HAP-1 (cell line): ENCODE results near the gene PFKFB3.

Experiments used
- DNase-seq, 2 experiments: peaks; one replicate each; pipeline ENCODE4 v3.0.0-alpha.2; 2016 to 2020; ENCODE audit warnings: low spot score in 2 of 2
- H3K27me3 ChIP-seq: fragments of 250-450 bp; sonication (Bioruptor Pico); 2 replicates; pipeline ENCODE4 v1.5.1; 2020; ENCODE audit warnings: low read depth, mild to moderate bottlenecking, moderate library complexity
- H3K36me3 ChIP-seq: fragments of 250-450 bp; sonication (Bioruptor Pico); replicated peaks from 2 replicates; pipeline ENCODE4 v1.5.1; 2020; ENCODE audit warnings: mild to moderate bottlenecking
- H3K4me1 ChIP-seq: fragments of 250-450 bp; sonication (Bioruptor Pico); 2 replicates; pipeline ENCODE4 v1.5.1; 2020; ENCODE audit warnings: mild to moderate bottlenecking
- H3K4me3 ChIP-seq: fragments of 250-450 bp; sonication (Bioruptor Pico); 2 replicates; pipeline ENCODE4 v1.5.1; 2020; ENCODE audit warnings: mild to moderate bottlenecking, moderate library complexity
- H3K9me3 ChIP-seq: fragments of 250-450 bp; sonication (Bioruptor Pico); 2 replicates; pipeline ENCODE4 v1.5.1; 2020; ENCODE audit warnings: mild to moderate bottlenecking, moderate library complexity
- in situ Hi-C: fragments of 300-500 bp; cut with MboI; formaldehyde crosslinking; loops from 3 replicates; pipeline ENCODE4 v1.14.3; 2020; ENCODE audit warnings: low sequenced_read_pairs, inconsistent platforms, mixed read lengths

The PFKFB3 gene

GRCh38 chr10:6213908-6214307, 11.2 kb downstream of the PFKFB3 start:
- Histone ChIP-seq H3K36me3 (peaks cover 36% of the 10 kb centered on the region), H3K27me3 (no peaks in the 10 kb centered on the region), H3K9me3 (no peaks in the 10 kb centered on the region), H3K4me3 (no peak overlapping the region), H3K4me1 (no peaks in the 10 kb centered on the region; the same call in 1 of the 2 replicates)
- in situ Hi-C loops: loop anchor here (25.0 kb wide), 1 partner anchor 173 kb away; no protein-coding TSS in a partner anchor
- DNase-seq: no peak

- Histone ChIP-seq H3K9me3 (no peaks in the 10 kb centered on the region), H3K4me3 (no peak overlapping the region), H3K36me3 (peaks cover 41% of the 10 kb centered on the region), H3K4me1 (no peaks in the 10 kb centered on the region; the same call in 1 of the 2 replicates), H3K27me3 (no peaks in the 10 kb centered on the region)
- in situ Hi-C loops: loop anchor here (25.0 kb wide), 1 partner anchor 173 kb away; no protein-coding TSS in a partner anchor
- DNase-seq: no peak
Observed at GRCh38 chr10:6214612-6215011, 11.9 kb downstream of the PFKFB3 start.

- Histone ChIP-seq H3K27me3 (no peaks in the 10 kb centered on the region), H3K9me3 (no peaks in the 10 kb centered on the region), H3K4me1 (no peaks in the 10 kb centered on the region; the same call in 1 of the 2 replicates), H3K4me3 (no peak overlapping the region), H3K36me3 (peaks cover 48% of the 10 kb centered on the region)
- DNase-seq: no peak
- in situ Hi-C loops: loop anchor here (25.0 kb wide), 1 partner anchor 172 kb away; no protein-coding TSS in a partner anchor
Observed at GRCh38 chr10:6215241-6215640, 12.5 kb downstream of the PFKFB3 start.

- no peaks in the 10 kb centered on the region for H3K27me3 ChIP-seq
- peaks cover 54% of the 10 kb centered on the region for H3K36me3 ChIP-seq
- H3K4me1 ChIP-seq: no peaks in the 10 kb centered on the region; the same call in 1 of the 2 replicates
- H3K9me3 ChIP-seq: no peaks in the 10 kb centered on the region
- no peak overlapping the region for H3K4me3 ChIP-seq
- DNase-seq: no peak
- in situ Hi-C loops: loop anchor here (25.0 kb wide), 1 partner anchor 171 kb away; no protein-coding TSS in a partner anchor
Observed at GRCh38 chr10:6215683-6216484, 13.2 kb downstream of the PFKFB3 start.

DNA sequence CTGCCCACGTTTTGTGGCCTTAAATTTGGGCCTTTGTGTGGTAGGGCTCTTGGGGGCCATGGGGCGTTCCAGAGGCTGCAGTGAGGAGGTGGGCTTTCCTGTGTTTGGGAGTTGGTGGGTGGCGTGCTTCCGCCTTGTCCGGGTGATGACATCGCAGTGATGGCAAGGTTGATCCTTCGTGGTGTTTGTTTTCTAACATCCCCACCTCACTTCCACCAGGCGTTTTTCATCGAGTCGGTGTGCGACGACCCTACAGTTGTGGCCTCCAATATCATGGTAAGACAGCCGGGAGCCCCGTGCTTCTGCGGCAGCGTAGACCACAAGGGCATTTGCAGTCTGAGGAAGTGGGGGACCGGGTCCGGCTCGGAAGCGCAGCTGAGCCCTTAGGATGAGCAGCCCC, 14.2 kb downstream of the PFKFB3 start:
- Histone ChIP-seq H3K36me3 (peaks cover 64% of the 10 kb centered on the region), H3K4me3 (no peak overlapping the region), H3K9me3 (no peaks in the 10 kb centered on the region), H3K27me3 (no peaks in the 10 kb centered on the region), H3K4me1 (no peaks in the 10 kb centered on the region)
- no peak for DNase-seq
- in situ Hi-C loops: loop anchor here (25.0 kb wide), 1 partner anchor 170 kb away; no protein-coding TSS in a partner anchor

GRCh38 chr10:6217611-6218010, 14.9 kb downstream of the PFKFB3 start:
- Histone ChIP-seq H3K4me1 (no peaks in the 10 kb centered on the region), H3K27me3 (no peaks in the 10 kb centered on the region), H3K4me3 (no peak overlapping the region), H3K36me3 (peaks cover 71% of the 10 kb centered on the region), H3K9me3 (no peaks in the 10 kb centered on the region)
- in situ Hi-C loops: loop anchor here (25.0 kb wide), 1 partner anchor 170 kb away; no protein-coding TSS in a partner anchor
- no peak for DNase-seq

DNA sequence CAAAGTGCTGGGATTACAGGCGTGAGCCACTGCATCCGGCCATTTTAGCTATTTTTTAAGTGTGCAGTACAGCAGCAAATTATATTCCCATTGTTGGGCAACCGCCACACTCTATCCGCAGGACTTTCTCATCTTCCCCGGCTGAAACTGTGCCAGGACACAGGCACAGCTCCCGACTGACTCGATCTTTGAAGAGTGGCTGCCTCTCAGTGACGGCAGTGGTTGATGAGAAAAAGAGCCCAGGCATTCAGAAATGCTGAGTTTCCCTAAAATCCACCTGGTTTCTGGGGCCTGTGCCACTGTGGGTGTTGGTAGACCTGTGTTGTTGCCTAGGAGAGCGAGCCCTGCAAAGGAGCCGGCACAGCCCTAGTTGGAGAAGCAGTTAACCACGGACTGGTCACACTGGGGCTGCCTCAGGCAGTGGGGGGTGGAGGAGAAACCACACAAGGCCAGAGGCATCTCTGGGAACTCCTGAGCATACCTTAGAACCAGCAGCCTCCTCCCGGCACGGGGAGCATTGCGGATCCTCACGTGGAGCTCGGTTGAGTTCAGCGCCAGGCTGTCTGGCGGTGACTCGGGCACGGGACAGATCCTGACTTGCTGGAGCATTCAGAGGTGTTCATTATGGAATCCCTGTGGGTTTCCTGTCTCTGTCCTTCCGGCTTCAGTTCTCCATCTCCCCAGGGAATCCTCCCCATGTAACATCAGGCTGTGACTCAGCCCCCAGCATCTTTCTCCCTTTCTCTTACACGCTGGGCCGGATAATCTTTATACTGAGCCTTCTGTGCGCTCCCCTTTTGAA, 16.2 kb downstream of the PFKFB3 start:
- Histone ChIP-seq H3K4me3 (no peak overlapping the region), H3K4me1 (no peaks in the 10 kb centered on the region), H3K36me3 (peaks cover 69% of the 10 kb centered on the region), H3K27me3 (no peaks in the 10 kb centered on the region), H3K9me3 (no peaks in the 10 kb centered on the region)
- in situ Hi-C loops: loop anchor here (25.0 kb wide), 1 partner anchor 168 kb away; no protein-coding TSS in a partner anchor
- DNase-seq: no peak

- no peak for DNase-seq
- Histone ChIP-seq H3K27me3 (no peaks in the 10 kb centered on the region), H3K9me3 (no peaks in the 10 kb centered on the region), H3K4me3 (no peak overlapping the region), H3K36me3 (peaks cover 70% of the 10 kb centered on the region), H3K4me1 (no peaks in the 10 kb centered on the region)
- in situ Hi-C loops: loop anchor here (25.0 kb wide), 1 partner anchor 168 kb away; no protein-coding TSS in a partner anchor
Observed at GRCh38 chr10:6219494-6219836, 16.7 kb downstream of the PFKFB3 start.

DNA sequence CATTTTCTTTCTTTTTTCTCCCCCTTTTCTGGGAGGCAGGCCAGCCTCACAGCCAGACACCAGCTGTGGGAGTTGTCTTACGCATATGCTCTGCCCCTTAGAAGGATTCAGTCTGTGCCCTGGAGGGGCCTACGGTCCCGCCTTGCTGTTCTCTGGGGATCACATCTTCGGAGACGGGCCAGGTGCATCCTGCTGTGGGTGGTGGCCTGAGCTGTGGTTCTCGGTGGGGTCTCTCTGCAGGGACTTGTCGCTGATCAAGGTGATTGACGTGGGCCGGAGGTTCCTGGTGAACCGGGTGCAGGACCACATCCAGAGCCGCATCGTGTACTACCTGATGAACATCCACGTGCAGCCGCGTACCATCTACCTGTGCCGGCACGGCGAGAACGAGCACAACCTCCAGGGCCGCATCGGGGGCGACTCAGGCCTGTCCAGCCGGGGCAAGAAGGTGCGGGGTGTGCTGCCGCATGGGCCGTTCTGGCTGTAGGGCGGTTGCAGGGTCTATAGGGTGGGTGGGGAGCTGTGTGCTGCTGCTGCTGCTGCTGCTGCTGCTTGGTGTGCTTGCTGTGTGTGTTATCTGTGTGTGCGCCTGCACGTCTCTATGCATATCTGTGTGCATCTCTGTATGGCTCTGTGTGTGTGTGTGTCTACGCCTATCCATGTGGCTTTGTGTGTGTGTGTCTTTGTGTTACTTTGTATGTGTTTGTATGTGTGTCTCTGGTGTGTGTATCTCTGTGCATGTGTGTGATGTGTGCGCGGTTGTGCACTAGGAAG, 17.9 kb downstream of the PFKFB3 start:
- H3K4me3 ChIP-seq: no peak overlapping the region
- DNase-seq: no peak
- H3K4me1 ChIP-seq: no peaks in the 10 kb centered on the region
- peaks cover 79% of the 10 kb centered on the region for H3K36me3 ChIP-seq
- in situ Hi-C loops: loop anchor here (25.0 kb wide), 1 partner anchor 167 kb away; no protein-coding TSS in a partner anchor
- H3K9me3 ChIP-seq: no peaks in the 10 kb centered on the region
- H3K27me3 ChIP-seq: no peaks in the 10 kb centered on the region

DNA sequence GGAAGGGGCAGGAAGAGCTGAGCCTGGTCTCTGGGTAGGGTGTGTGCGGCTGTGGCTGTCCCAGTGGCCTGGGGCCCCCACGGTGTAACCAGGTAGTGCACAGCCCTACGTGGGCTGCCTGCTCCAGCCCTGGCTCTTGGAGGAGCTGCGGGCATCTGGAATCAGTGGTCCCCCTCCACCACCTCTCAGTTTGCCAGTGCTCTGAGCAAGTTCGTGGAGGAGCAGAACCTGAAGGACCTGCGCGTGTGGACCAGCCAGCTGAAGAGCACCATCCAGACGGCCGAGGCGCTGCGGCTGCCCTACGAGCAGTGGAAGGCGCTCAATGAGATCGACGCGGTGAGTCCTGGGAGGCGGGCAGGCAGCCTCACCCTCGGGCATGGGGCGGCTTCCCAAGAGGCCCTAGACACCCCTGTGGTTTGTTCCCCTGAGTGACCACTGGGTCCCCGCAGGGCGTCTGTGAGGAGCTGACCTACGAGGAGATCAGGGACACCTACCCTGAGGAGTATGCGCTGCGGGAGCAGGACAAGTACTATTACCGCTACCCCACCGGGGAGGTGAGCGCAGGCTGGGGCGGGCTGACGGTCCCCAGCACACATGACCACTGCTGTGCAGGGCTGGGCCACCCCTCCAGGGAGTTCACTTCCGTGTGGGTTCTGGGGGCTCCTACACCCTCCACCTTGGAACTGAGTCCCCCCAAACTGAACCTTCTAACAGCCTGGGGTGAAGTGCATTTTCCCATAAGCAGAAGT, 18.6 kb downstream of the PFKFB3 start:
- H3K36me3 ChIP-seq: peaks cover 83% of the 10 kb centered on the region

GRCh38 chr10:6221971-6222751, 19.4 kb downstream of the PFKFB3 start:
- H3K9me3 ChIP-seq: no peaks in the 10 kb centered on the region
- H3K4me1 ChIP-seq: no peaks in the 10 kb centered on the region
- DNase-seq: no peak
- no peak overlapping the region for H3K4me3 ChIP-seq
- in situ Hi-C loops: loop anchor here (25.0 kb wide), 1 partner anchor 165 kb away; no protein-coding TSS in a partner anchor
- peaks cover 80% of the 10 kb centered on the region for H3K36me3 ChIP-seq
- no peaks in the 10 kb centered on the region for H3K27me3 ChIP-seq

More for the DNA sequence above, 18.6 kb downstream of the PFKFB3 start:
- no peaks in the 10 kb centered on the region for H3K4me1 ChIP-seq
- no peaks in the 10 kb centered on the region for H3K9me3 ChIP-seq
- no peaks in the 10 kb centered on the region for H3K27me3 ChIP-seq
- DNase-seq: no peak
- H3K4me3 ChIP-seq: no peak overlapping the region
- in situ Hi-C loops: loop anchor here (25.0 kb wide), 1 partner anchor 166 kb away; no protein-coding TSS in a partner anchor

DNA sequence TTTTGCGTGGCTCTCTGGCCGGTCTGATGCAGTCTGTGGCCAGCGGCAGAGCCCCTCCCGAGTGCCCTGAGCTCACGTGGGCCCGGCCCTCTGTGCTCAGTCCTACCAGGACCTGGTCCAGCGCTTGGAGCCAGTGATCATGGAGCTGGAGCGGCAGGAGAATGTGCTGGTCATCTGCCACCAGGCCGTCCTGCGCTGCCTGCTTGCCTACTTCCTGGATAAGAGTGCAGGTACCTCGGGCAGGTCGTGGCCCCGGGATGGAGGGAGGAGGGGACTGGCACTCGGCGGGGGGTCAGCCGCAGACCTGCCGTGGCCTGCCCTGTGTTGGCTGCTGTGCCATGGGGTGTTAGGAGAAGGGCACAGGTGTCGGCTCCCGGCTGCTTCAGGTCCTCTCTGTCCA, 20.0 kb downstream of the PFKFB3 start:
- Histone ChIP-seq H3K4me1 (no peaks in the 10 kb centered on the region), H3K36me3 (peaks cover 80% of the 10 kb centered on the region), H3K9me3 (no peaks in the 10 kb centered on the region), H3K4me3 (no peak overlapping the region), H3K27me3 (no peaks in the 10 kb centered on the region)
- in situ Hi-C loops: loop anchor here (25.0 kb wide), 1 partner anchor 165 kb away; no protein-coding TSS in a partner anchor
- no peak for DNase-seq
